NCI-H82 (cell line): ENCODE results near the gene OAT.

Source experiments
- DNase-seq: peaks from one replicate; lab custom pipeline; 2025; lab: John Stamatoyannopoulos, UW

The OAT gene

GRCh38 chr10:124418726-124419501, at the start of gene OAT:
Gene OAT, minus strand, starts transcription at chr10:124418923. Its CDS starts 6,752 bp downstream, at chr10:124412171.
- DNase-seq = peak; percentile 97

GRCh38 chr10:124467165-124467564, 48.4 kb upstream of the OAT start:
- no peak for DNase-seq

- no peak for DNase-seq
Observed at GRCh38 chr10:124465777-124466488, 47.2 kb upstream of the OAT start.

- DNase-seq = no peak
Observed at GRCh38 chr10:124465003-124465776, 46.5 kb upstream of the OAT start.

- DNase-seq = no peak
Observed at GRCh38 chr10:124464028-124464965, 45.6 kb upstream of the OAT start.

GRCh38 chr10:124462348-124462695, 43.6 kb upstream of the OAT start:
- DNase-seq = no peak

- DNase-seq = peak; percentile 66
Observed at GRCh38 chr10:124461642-124462347, 43.1 kb upstream of the OAT start, which contains the start of gene LHPP. Gene LHPP, plus strand, starts transcription at chr10:124461823. Its CDS starts 40 bp downstream, at chr10:124461863.

GRCh38 chr10:124460144-124460543, 41.4 kb upstream of the OAT start:
- no peak for DNase-seq

GRCh38 chr10:124459395-124459794, 40.7 kb upstream of the OAT start:
- DNase-seq = no peak

- no peak for DNase-seq
Observed at GRCh38 chr10:124458889-124459288, 40.2 kb upstream of the OAT start.

- no peak for DNase-seq
Observed at GRCh38 chr10:124458473-124458872, 39.8 kb upstream of the OAT start.

- no peak for DNase-seq
Observed at GRCh38 chr10:124455441-124455840, 36.7 kb upstream of the OAT start.

- DNase-seq = no peak
Observed at GRCh38 chr10:124453960-124454610, 35.4 kb upstream of the OAT start.

GRCh38 chr10:124451276-124451675, 32.6 kb upstream of the OAT start:
- no peak for DNase-seq

- DNase-seq = no peak
Observed at GRCh38 chr10:124450783-124451057, 32.0 kb upstream of the OAT start.

- DNase-seq = no peak
Observed at GRCh38 chr10:124450012-124450782, 31.5 kb upstream of the OAT start, which contains the start of gene NKX1-2. Gene NKX1-2, minus strand, starts transcription at chr10:124450035. Its CDS starts 92 bp downstream, at chr10:124449943.

- no peak for DNase-seq
Observed at GRCh38 chr10:124449170-124450011, 30.7 kb upstream of the OAT start.

- no peak for DNase-seq
Observed at GRCh38 chr10:124448696-124449169, 30.0 kb upstream of the OAT start.
